ENCODE measurements around the gene ANTXR2. TPM values are rescaled to one million over a fixed set of nuclear protein-coding genes. Genes with fewer than 3 reads are reported as not detected.

The ANTXR2 gene
- total and polyA plus RNA-seq, 12 donors, result 9.9 to 68.4 (median 49.2) TPM

DNA sequence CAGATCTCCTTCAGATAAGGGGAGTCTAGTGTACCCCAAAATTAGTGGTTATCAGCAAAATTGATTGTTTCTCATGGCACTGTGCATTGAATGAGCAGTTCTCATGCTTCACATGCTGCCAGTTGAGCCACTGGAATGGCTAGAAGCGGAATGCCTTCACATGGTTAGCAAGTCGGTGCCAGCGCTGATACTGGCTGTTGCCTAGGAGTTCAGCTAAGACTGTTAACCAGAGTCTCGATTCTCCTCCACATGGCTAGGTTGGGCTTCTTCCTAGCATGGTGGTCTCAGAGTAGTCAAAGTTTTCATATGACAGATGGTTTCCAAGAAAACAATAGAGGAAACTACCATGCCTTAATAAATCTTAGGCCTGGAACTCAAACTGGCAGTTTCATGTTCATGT is 12.2 kb downstream of the ANTXR2 start:
- H3K4me3 ChIP-seq, result no peak overlapping the region
- no peaks in the 10 kb centered on the region for H3K9me3 ChIP-seq
- no peaks in the 10 kb centered on the region for H3K27me3 ChIP-seq
- TF ChIP-seq, protein P1, sequence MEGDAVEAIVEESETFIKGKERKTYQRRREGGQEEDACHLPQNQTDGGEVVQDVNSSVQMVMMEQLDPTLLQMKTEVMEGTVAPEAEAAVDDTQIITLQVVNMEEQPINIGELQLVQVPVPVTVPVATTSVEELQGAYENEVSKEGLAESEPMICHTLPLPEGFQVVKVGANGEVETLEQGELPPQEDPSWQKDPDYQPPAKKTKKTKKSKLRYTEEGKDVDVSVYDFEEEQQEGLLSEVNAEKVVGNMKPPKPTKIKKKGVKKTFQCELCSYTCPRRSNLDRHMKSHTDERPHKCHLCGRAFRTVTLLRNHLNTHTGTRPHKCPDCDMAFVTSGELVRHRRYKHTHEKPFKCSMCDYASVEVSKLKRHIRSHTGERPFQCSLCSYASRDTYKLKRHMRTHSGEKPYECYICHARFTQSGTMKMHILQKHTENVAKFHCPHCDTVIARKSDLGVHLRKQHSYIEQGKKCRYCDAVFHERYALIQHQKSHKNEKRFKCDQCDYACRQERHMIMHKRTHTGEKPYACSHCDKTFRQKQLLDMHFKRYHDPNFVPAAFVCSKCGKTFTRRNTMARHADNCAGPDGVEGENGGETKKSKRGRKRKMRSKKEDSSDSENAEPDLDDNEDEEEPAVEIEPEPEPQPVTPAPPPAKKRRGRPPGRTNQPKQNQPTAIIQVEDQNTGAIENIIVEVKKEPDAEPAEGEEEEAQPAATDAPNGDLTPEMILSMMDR (IDR thresholded peaks at IDR 0.05), result no peak
- no peak overlapping the region for H3K27ac ChIP-seq
- ATAC-seq (no peak), DNase-seq (no peak)
- intact Hi-C loops (cut with DNase I), result no loop called here
- peaks cover 0 to 29% (median 0%) of the 10 kb centered on the region in 9 donors for H3K4me1 ChIP-seq
- 96% methylated on average over 4 of the region's 4 CpGs for WGBS, 2 donors
- peaks cover 0 to 59% (median 3%) of the 10 kb centered on the region in 9 donors for H3K36me3 ChIP-seq

DNA sequence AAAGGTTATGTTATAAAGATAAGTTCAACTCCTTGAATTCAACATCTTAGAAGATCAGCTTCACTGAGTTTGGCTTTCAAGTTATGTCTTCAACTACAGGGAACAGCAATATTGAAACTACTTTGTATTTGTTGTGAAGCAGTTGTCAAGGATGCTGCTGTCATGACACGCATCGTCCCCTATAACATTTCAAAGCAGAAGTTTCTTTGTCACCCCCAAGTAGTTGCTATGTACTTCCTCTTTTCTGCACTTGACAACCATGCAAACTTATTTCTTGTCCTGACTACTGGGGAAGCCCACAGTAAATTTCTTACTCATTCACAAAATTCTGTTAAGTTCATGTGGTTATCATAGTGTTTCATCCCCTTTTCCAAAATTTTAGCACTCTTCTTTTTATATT is 14.3 kb downstream of the ANTXR2 start:
- peak overlapping the region in 1 of 10 donors; percentile 1 for H3K4me3 ChIP-seq
- H3K27ac ChIP-seq, result peak overlapping the region in 1 of 10 donors; percentile 64
- peaks cover 0 to 40% (median 0%) of the 10 kb centered on the region in 9 donors for H3K4me1 ChIP-seq
- no peak for DNase-seq
- H3K27me3 ChIP-seq, result no peaks in the 10 kb centered on the region
- 68 to 76% methylated on average over 2 of the region's 2 CpGs for WGBS, 2 donors
- TF ChIP-seq, protein P1 (IDR thresholded peaks at IDR 0.05), result no peak
- H3K36me3 ChIP-seq, result peaks cover 0 to 59% (median 7%) of the 10 kb centered on the region in 9 donors
- intact Hi-C loops (cut with DNase I), result no loop called here
- ATAC-seq, result peak in 7 of 8 donors; percentile 52 to 86 (median 69)
- H3K9me3 ChIP-seq, result no peaks in the 10 kb centered on the region

DNA sequence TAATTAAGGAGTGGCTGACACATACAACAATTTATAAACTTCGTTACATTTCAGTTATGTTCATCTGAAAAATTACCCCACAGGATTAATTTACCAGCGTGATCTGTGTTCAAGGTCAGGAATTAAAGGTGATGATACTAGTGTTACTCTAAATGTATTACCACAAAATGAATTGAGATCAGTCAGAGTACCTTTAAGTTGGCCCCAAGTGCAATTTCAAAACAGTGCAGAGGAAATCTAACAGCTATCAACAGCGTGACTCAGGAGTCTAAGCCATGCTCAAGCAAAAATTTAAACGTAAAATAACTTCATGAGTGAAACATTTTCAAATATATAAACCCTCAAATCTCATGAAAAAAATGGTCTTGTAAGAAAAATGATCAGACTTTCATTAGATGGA is 18.7 kb downstream of the ANTXR2 start:
- Histone ChIP-seq H3K9me3 (no peaks in the 10 kb centered on the region), H3K4me1 (peaks cover 0 to 52% (median 8%) of the 10 kb centered on the region in 9 donors), H3K27ac (peak overlapping the region in 1 of 10 donors; percentile 9), H3K36me3 (peaks cover 0 to 65% (median 7%) of the 10 kb centered on the region in 9 donors), H3K4me3 (no peak overlapping the region), H3K27me3 (no peaks in the 10 kb centered on the region)
- TF ChIP-seq, protein P1 (IDR thresholded peaks at IDR 0.05), result no peak
- 69% methylated on average over 4 of the region's 4 CpGs for WGBS, 2 donors
- intact Hi-C loops (cut with DNase I), result no loop called here
- DNase-seq, result no peak
- ATAC-seq, result no peak

DNA sequence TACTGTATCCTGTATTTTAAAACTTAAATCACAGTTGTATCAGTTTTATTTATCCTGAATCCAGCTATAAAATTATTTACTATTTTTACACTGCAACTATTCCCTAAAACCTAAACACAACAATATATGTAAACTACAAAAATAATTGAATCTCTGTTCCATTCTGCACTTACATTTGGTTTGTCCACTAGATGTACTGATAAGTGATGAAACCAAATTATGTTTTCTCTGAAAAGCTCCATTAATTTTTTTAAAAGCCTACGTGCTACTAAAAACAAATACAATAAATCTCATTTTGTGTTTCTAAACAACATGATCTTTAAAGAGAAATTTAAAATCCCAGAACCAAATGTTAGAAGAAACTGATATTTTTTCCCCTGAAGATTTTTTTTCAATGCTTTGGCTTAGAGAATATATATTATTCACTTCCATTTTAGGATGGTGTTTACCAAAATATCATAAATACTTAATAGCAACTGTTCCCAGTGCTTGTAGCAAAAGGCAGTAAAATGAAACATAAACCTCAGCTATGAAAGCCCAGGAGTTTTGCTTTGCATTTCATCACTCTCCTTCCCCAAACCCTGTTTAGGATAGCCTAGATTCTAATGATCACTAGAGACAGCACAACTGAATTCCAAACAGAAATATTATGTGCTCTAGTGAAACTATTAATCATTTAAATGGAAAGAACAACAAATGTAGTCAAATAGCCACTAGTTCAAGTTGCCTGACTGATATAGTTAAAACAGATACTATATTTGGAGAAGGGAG is 19.7 kb downstream of the ANTXR2 start:
- H3K4me1 ChIP-seq, result peaks cover 0 to 52% (median 8%) of the 10 kb centered on the region in 9 donors
- H3K9me3 ChIP-seq, result no peaks in the 10 kb centered on the region
- DNase-seq (no peak), ATAC-seq (no peak)
- TF ChIP-seq, protein P1 (IDR thresholded peaks at IDR 0.05), result no peak
- peak overlapping the region in 1 of 10 donors; percentile 2 for H3K27ac ChIP-seq
- no peak overlapping the region for H3K4me3 ChIP-seq
- H3K36me3 ChIP-seq, result peaks cover 0 to 69% (median 7%) of the 10 kb centered on the region in 9 donors
- no peaks in the 10 kb centered on the region for H3K27me3 ChIP-seq
- 91 to 97% methylated on average over 1 of the region's 1 CpG for WGBS, 2 donors
- intact Hi-C loops (cut with DNase I), result no loop called here

Data from heart right ventricle (tissue), 16 donors.